Measurements from ENCODE around the gene PPDPF. TPM values are rescaled to one million over a fixed set of nuclear protein-coding genes. Genes with fewer than 3 reads are reported as not detected.

PPDPF gene
- polyA plus RNA-seq, 2 of the 4 experiments (the other 2 are of a cell fraction) = 7.7 to 217 TPM

DNA sequence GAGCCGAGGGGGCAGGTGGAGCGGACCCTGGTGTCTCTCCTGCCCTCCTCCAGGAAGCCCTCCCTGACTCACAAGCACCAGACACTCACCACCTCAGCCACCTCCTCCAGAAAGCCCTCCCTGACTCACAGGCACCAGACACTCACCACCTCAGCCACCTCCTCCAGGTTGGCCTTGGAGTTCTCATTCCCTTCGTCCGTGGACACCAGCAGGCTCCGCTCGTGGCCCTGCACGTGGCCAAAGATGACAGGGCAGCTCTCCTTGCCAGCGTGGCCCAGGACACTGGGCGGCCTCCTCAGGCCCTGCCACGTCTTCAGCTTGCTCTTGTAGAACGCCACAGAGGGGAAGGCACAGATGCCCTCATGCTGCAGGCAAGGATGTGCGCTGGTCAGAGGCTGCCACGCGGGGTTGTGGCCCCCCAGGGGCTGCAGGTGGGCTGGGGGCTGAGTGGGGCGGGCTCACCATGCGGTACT, 39.8 kb downstream of the PPDPF start:
- ChIA-PET POLR2A (no interaction called here), CTCF (interaction anchor here (1.3 to 7.6 kb wide), 2 partner anchors 22 to 413 kb away, joined by 4 to 49 read pairs; partner anchors contain the start of gene PTK6)
- Histone ChIP-seq H3K4me3 (no peak overlapping the region), H3K4me2 (no peak overlapping the region), H3K27ac (no peak overlapping the region), H3K4me1 (no peaks in the 10 kb centered on the region), H3K9me3 (no peaks in the 10 kb centered on the region)
- no peak for FAIRE-seq
- TF ChIP-seq ZFP36 (IDR thresholded peaks at IDR 0.05; ENCODE audit: borderline replicate concordance, partially characterized antibody) (peak; percentile 75), HOXA7 (CRISPR knock-in tag; IDR thresholded peaks at IDR 0.05) (no peak)
- no peak for ATAC-seq
- DNase-seq (ENCODE audit: low read depth in 1 of 2, low spot score in 1 of 2) = no peak
- WGBS (ENCODE audit: missing lambda C conversion rate) = 91% methylated on average over 9 of the region's 16 CpGs

- 96% methylated on average over 14 of the region's 26 CpGs for WGBS (ENCODE audit: missing lambda C conversion rate)
- no peak for DNase-seq (ENCODE audit: low read depth in 1 of 2, low spot score in 1 of 2)
- no peak overlapping the region for H3K4me2 ChIP-seq
- CTCF ChIA-PET = interaction anchor here (1.3 to 7.6 kb wide), 3 partner anchors 23 to 413 kb away, joined by 4 to 49 read pairs (median 7); partner anchors contain the start of gene PTK6
- POLR2A ChIA-PET = no interaction called here
- H3K4me3 ChIP-seq = no peak overlapping the region
- no peak for ATAC-seq
- H3K9me3 ChIP-seq = no peaks in the 10 kb centered on the region
- TF ChIP-seq, protein P1, sequence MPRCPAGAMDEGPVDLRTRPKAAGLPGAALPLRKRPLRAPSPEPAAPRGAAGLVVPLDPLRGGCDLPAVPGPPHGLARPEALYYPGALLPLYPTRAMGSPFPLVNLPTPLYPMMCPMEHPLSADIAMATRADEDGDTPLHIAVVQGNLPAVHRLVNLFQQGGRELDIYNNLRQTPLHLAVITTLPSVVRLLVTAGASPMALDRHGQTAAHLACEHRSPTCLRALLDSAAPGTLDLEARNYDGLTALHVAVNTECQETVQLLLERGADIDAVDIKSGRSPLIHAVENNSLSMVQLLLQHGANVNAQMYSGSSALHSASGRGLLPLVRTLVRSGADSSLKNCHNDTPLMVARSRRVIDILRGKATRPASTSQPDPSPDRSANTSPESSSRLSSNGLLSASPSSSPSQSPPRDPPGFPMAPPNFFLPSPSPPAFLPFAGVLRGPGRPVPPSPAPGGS (IDR thresholded peaks at IDR 0.05) = no peak
- TF ChIP-seq RAD21 (conservative IDR thresholded peaks at IDR 0.05 in 1 of 2, IDR thresholded peaks at IDR 0.05 in 1 of 2) = no peak
- TF ChIP-seq MYC (IDR thresholded peaks at IDR 0.05; ENCODE audit: borderline replicate concordance, low read length) = no peak
- TF ChIP-seq, protein P2, sequence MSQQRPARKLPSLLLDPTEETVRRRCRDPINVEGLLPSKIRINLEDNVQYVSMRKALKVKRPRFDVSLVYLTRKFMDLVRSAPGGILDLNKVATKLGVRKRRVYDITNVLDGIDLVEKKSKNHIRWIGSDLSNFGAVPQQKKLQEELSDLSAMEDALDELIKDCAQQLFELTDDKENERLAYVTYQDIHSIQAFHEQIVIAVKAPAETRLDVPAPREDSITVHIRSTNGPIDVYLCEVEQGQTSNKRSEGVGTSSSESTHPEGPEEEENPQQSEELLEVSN (IDR thresholded peaks at IDR 0.05; ENCODE audit: borderline replicate concordance, low read depth) = no peak
- no peak for TF ChIP-seq GATA3 (IDR thresholded peaks at IDR 0.05; ENCODE audit: borderline replicate concordance)
- no peak for TF ChIP-seq NFE2L2 (conservative IDR thresholded peaks at IDR 0.05; ENCODE audit: low read length)
- TF ChIP-seq, protein P3, sequence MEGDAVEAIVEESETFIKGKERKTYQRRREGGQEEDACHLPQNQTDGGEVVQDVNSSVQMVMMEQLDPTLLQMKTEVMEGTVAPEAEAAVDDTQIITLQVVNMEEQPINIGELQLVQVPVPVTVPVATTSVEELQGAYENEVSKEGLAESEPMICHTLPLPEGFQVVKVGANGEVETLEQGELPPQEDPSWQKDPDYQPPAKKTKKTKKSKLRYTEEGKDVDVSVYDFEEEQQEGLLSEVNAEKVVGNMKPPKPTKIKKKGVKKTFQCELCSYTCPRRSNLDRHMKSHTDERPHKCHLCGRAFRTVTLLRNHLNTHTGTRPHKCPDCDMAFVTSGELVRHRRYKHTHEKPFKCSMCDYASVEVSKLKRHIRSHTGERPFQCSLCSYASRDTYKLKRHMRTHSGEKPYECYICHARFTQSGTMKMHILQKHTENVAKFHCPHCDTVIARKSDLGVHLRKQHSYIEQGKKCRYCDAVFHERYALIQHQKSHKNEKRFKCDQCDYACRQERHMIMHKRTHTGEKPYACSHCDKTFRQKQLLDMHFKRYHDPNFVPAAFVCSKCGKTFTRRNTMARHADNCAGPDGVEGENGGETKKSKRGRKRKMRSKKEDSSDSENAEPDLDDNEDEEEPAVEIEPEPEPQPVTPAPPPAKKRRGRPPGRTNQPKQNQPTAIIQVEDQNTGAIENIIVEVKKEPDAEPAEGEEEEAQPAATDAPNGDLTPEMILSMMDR (IDR thresholded peaks at IDR 0.05) = no peak
- TF ChIP-seq CEBPB (IDR thresholded peaks at IDR 0.05) = no peak
- TF ChIP-seq HOXB5 (CRISPR knock-in tag; IDR thresholded peaks at IDR 0.05) = no peak
- no peak for TF ChIP-seq POLR2AphosphoS2 (conservative IDR thresholded peaks at IDR 0.05; ENCODE audit: low read length)
- TF ChIP-seq, protein P4, sequence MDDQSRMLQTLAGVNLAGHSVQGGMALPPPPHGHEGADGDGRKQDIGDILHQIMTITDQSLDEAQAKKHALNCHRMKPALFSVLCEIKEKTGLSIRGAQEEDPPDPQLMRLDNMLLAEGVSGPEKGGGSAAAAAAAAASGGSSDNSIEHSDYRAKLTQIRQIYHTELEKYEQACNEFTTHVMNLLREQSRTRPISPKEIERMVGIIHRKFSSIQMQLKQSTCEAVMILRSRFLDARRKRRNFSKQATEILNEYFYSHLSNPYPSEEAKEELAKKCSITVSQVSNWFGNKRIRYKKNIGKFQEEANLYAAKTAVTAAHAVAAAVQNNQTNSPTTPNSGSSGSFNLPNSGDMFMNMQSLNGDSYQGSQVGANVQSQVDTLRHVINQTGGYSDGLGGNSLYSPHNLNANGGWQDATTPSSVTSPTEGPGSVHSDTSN (IDR thresholded peaks at IDR 0.05) = no peak
- TF ChIP-seq HES2 (IDR thresholded peaks at IDR 0.05) = no peak
- TF ChIP-seq CBX8 (IDR thresholded peaks at IDR 0.05) = no peak
- no peak for TF ChIP-seq EP300 (IDR thresholded peaks at IDR 0.05)
- no peak for TF ChIP-seq ZC3H11A (IDR thresholded peaks at IDR 0.05)
- no peak for TF ChIP-seq FOSB (CRISPR knock-in tag; IDR thresholded peaks at IDR 0.05)
- TF ChIP-seq EHF (CRISPR knock-in tag; IDR thresholded peaks at IDR 0.05) = no peak
- H3K27ac ChIP-seq = no peak overlapping the region
- no peaks in the 10 kb centered on the region for H3K4me1 ChIP-seq
- FAIRE-seq = no peak
Observed at GRCh38 chr20:63560856-63561609, 40.5 kb downstream of the PPDPF start.

Measured in A549 (cell line).